ENCODE results near the gene TMEM62.

GRCh38 chr15:43169888-43170287 lies 36.5 kb downstream of the TMEM62 start:
- TF ChIP-seq, protein P1, sequence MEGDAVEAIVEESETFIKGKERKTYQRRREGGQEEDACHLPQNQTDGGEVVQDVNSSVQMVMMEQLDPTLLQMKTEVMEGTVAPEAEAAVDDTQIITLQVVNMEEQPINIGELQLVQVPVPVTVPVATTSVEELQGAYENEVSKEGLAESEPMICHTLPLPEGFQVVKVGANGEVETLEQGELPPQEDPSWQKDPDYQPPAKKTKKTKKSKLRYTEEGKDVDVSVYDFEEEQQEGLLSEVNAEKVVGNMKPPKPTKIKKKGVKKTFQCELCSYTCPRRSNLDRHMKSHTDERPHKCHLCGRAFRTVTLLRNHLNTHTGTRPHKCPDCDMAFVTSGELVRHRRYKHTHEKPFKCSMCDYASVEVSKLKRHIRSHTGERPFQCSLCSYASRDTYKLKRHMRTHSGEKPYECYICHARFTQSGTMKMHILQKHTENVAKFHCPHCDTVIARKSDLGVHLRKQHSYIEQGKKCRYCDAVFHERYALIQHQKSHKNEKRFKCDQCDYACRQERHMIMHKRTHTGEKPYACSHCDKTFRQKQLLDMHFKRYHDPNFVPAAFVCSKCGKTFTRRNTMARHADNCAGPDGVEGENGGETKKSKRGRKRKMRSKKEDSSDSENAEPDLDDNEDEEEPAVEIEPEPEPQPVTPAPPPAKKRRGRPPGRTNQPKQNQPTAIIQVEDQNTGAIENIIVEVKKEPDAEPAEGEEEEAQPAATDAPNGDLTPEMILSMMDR (IDR thresholded peaks at IDR 0.05; ENCODE audit: poor library complexity, severe bottlenecking), result no peak
- TF ChIP-seq EZH2 (IDR thresholded peaks at IDR 0.05; ENCODE audit: borderline replicate concordance, insufficient read depth, low read length, poor library complexity, severe bottlenecking), result no peak
- TF ChIP-seq RAD21 (conservative IDR thresholded peaks at IDR 0.05), result no peak
- TF ChIP-seq MXI1 (conservative IDR thresholded peaks at IDR 0.05; ENCODE audit: poor library complexity, severe bottlenecking), result no peak
- TF ChIP-seq REST (IDR thresholded peaks at IDR 0.05; ENCODE audit: borderline replicate concordance), result no peak
- no peak for TF ChIP-seq SMC3 (conservative IDR thresholded peaks at IDR 0.05; ENCODE audit: poor library complexity)
- no peak for TF ChIP-seq EP300 (conservative IDR thresholded peaks at IDR 0.05; ENCODE audit: poor library complexity, severe bottlenecking)
